Kidney epithelial cell (primary cell): Measurements from ENCODE around the gene ZBTB40. TPM values are rescaled to one million over a fixed set of nuclear protein-coding genes. Genes with fewer than 3 reads are reported as not detected.

Experiments
- DNase-seq: peaks from one replicate; pipeline ENCODE4 v3.0.0-alpha.2; 2010; ENCODE audit warnings: low read depth
- H3K27me3 ChIP-seq: 2 replicates; pipeline ENCODE4 v1.6.0; 2011; ENCODE audit warnings: low read length; ENCODE audit not compliant: control insufficient read depth, insufficient read depth
- H3K36me3 ChIP-seq: 2 replicates; pipeline ENCODE4 v1.5.1; 2011; ENCODE audit warnings: low read length; ENCODE audit not compliant: control insufficient read depth, insufficient read depth
- H3K4me3 ChIP-seq: 2 replicates; pipeline ENCODE4 v1.5.1; 2011; ENCODE audit warnings: low read depth, mild to moderate bottlenecking, control low read depth, low read length
- CTCF ChIP-seq: IDR thresholded peaks from 2 replicates; pipeline ENCODE4 v1.5.1; 2011; ENCODE audit warnings: mild to moderate bottlenecking, moderate library complexity, low read length, control low read depth, inconsistent platforms; ENCODE audit not compliant: insufficient read depth, poor library complexity, severe bottlenecking
- total RNA-seq: library from RNA; depleted of rRNA; stranded (reverse); fragments of >200 nt; gene quantifications from 2 replicates; pipeline ENCODE4 v1.2.3, GENCODE V29; 2015

ZBTB40 gene
- total RNA-seq, 1 donor from 2014 or later: 16.3 TPM

DNA sequence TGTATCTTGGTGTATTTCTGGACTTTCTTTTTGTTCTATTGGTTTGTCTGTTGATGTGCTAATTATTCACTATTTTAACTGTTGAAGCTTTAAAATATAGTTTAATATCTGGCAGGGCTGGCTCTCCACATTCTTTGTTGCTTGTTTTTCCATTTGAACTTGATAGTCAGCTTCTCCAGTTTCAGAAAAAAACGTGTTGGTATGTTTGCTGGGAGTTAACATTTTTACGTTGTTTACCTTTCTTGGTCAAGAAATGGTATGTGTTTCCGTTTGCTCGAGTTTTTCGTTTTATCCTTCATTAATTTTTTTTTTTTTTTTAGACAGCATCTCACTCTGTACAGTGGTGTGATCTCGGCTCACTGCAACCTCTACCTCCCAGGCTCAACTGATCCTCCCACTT, 16.9 kb upstream of the ZBTB40 start:
- H3K4me3 ChIP-seq: no peak overlapping the region
- H3K36me3 ChIP-seq: no peaks in the 10 kb centered on the region
- DNase-seq: no peak
- TF ChIP-seq CTCF: no peak
- H3K27me3 ChIP-seq: no peaks in the 10 kb centered on the region

DNA sequence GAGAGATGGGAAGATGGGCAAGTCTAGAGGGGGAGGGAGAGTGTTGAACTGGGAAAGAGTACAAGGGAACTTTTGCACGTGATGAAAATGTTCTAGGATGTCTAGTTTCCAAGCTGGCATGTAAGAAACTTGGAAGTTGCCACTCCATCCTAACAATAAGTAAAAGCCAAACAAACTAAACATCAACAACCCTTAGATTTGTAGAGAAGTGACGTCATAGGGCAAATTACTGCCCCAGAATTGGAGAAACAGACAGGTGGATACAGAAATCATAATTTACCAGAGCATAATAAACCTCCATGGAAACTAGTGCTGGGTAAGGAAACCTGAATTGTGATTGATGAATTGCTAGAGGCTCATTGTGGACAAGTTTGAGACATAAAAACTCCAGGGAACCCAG, 14.7 kb upstream of the ZBTB40 start:
- Histone ChIP-seq H3K36me3 (no peaks in the 10 kb centered on the region), H3K4me3 (no peak overlapping the region), H3K27me3 (no peaks in the 10 kb centered on the region)
- DNase-seq: no peak
- TF ChIP-seq CTCF: no peak

- no peak for TF ChIP-seq CTCF
Observed at GRCh38 chr1:22437573-22437972, 14.1 kb upstream of the ZBTB40 start.

DNA sequence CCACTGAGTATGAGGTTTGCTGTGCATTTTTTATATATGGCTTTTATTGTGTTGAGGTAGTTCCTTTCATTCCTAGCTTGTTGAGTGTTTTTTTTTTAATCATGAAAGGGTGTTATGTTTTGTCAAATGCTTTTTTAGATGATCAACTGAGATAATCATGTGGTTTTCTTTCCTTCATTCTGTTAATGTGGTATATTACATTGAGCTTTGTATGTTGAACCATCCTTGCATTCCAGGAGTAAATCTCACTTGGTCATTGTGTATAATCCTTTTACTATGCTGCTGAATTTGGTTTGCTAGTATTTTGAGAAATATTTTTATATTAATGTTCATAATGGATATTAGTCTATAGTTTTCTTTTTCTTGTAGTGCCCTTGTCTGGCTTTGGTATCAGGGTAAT, 11.1 kb upstream of the ZBTB40 start:
- no peak for TF ChIP-seq CTCF
- no peaks in the 10 kb centered on the region for H3K27me3 ChIP-seq
- DNase-seq: no peak
- H3K36me3 ChIP-seq: no peaks in the 10 kb centered on the region
- H3K4me3 ChIP-seq: no peak overlapping the region

More at GRCh38 chr1:22437573-22437972, 14.1 kb upstream of the ZBTB40 start:
- Histone ChIP-seq H3K4me3 (no peak overlapping the region), H3K27me3 (no peaks in the 10 kb centered on the region), H3K36me3 (no peaks in the 10 kb centered on the region)
- no peak for DNase-seq

GRCh38 chr1:22442212-22442894, 9.3 kb upstream of the ZBTB40 start:
- H3K4me3 ChIP-seq: no peak overlapping the region
- no peak for DNase-seq
- no peak for TF ChIP-seq CTCF
- H3K27me3 ChIP-seq: no peaks in the 10 kb centered on the region
- H3K36me3 ChIP-seq: no peaks in the 10 kb centered on the region

GRCh38 chr1:22443332-22443731, 8.3 kb upstream of the ZBTB40 start:
- no peak for DNase-seq
- Histone ChIP-seq H3K27me3 (no peaks in the 10 kb centered on the region), H3K4me3 (no peak overlapping the region), H3K36me3 (no peaks in the 10 kb centered on the region)
- TF ChIP-seq CTCF: no peak
